CD4-positive, alpha-beta T cell (primary cell): ENCODE measurements around the gene HK1. TPM values are rescaled to one million over a fixed set of nuclear protein-coding genes. Genes with fewer than 3 reads are reported as not detected.
A peak's percentile ranks its signal among the peaks of the same experiment; 100 is the strongest.

Experiments
- ATAC-seq: fragments of 200-7000 bp; cut with Tn5 transposase; one replicate; pipeline ENCODE4 v1.10.0; 2022; ENCODE audit warnings: mild to moderate bottlenecking; ENCODE audit not compliant: poor library complexity
- CTCF ChIA-PET: fragments of 350-600 bp; sonication (Branson Sonifier 250); formaldehyde crosslinking; loops from one replicate; lab custom pipeline; 2021; ENCODE audit warnings: antibody characterized with exemption, inconsistent platforms; lab: Charles Lee
- POLR2A ChIA-PET: fragments of 350-600 bp; sonication (Branson Sonifier 250); formaldehyde crosslinking; loops from one replicate; lab custom pipeline; 2021; ENCODE audit warnings: antibody characterized with exemption, inconsistent platforms; lab: Charles Lee
- DNase-seq, 14 experiments: peaks; one replicate each; pipeline ENCODE4 v3.0.0-alpha.2; 2013 to 2020; ENCODE audit warnings: mixed read lengths in 2 of 14
- H3K27ac ChIP-seq, 2 donors: one replicate each; pipeline versions ENCODE4 v1.5.1 to v1.7.0; 2013; ENCODE audit warnings: low read length in 2 of 2, low read depth in 1 of 2, mild to moderate bottlenecking in 1 of 2
- H3K27me3 ChIP-seq, 2 experiments: 1 replicate in 1 of 2; 2 replicates in 1 of 2; pipeline versions ENCODE4 v1.6.1 to v1.7.0; 2013; ENCODE audit warnings: low read length in 2 of 2, control low read depth in 1 of 2, mild to moderate bottlenecking in 1 of 2, moderate library complexity in 1 of 2; ENCODE audit not compliant: insufficient read depth in 2 of 2, control insufficient read depth in 1 of 2
- H3K36me3 ChIP-seq: one replicate; pipeline ENCODE4 v1.6.1; 2013; ENCODE audit warnings: low read length, control low read depth; ENCODE audit not compliant: insufficient read depth
- H3K4me1 ChIP-seq: one replicate; pipeline ENCODE4 v1.6.1; 2013; ENCODE audit warnings: low read length, control low read depth; ENCODE audit not compliant: insufficient read depth
- H3K4me3 ChIP-seq: one replicate; pipeline ENCODE4 v1.5.1; 2013; ENCODE audit warnings: mild to moderate bottlenecking, low read length, moderate library complexity
- H3K9me3 ChIP-seq, 2 experiments: 1 replicate in 1 of 2; 2 replicates in 1 of 2; pipeline versions ENCODE4 v1.6.1 to v1.7.0; 2013; ENCODE audit warnings: low read length in 2 of 2, mild to moderate bottlenecking in 2 of 2, control low read depth in 1 of 2, moderate library complexity in 1 of 2; ENCODE audit not compliant: control insufficient read depth in 1 of 2, insufficient read depth in 1 of 2
- H3K27ac Mint-ChIP-seq: one replicate; pipeline ENCODE4 v1.8.0; 2020; ENCODE audit warnings: mixed read lengths
- H3K27me3 Mint-ChIP-seq: one replicate; pipeline ENCODE4 v1.8.0; 2021; ENCODE audit warnings: mixed read lengths
- H3K36me3 Mint-ChIP-seq: one replicate; pipeline ENCODE4 v1.8.0; 2021; ENCODE audit warnings: low read depth, mixed read lengths
- H3K4me1 Mint-ChIP-seq: one replicate; pipeline ENCODE4 v1.8.0; 2021; ENCODE audit warnings: low read depth, mixed read lengths
- H3K4me3 Mint-ChIP-seq: one replicate; pipeline ENCODE4 v1.8.0; 2020; ENCODE audit warnings: mild to moderate bottlenecking, mixed read lengths
- H3K9me3 Mint-ChIP-seq: one replicate; pipeline ENCODE4 v1.8.0; 2020; ENCODE audit warnings: mixed read lengths
- intact Hi-C, 2 experiments: fragments of 100-400 bp; cut with DNase I in 1 of 2; cut with micrococcal nuclease in 1 of 2; formaldehyde crosslinking; loops; one replicate each; pipeline versions ENCODE4 v1.15.1 to v1.9.0; 2023 to 2025; cut with DNase I, micrococcal nuclease
- total RNA-seq, 174 experiments: library from RNA in 2 of 174; stranded (reverse) in 2 of 174; gene quantifications; one replicate each; pipeline ENCODE4 v1.2.3 and lab custom pipeline; 2021 to 2026
- TF ChIP-seq, protein P1 (sequence below): fragments of 200-600 bp; IDR thresholded peaks from one replicate; pipeline ENCODE4 v1.8.0; 2022; ENCODE audit warnings: antibody characterized with exemption, mild to moderate bottlenecking

The HK1 gene
- total RNA-seq, 2 experiments from 2014 or later: 45.6 to 48.1 TPM

DNA sequence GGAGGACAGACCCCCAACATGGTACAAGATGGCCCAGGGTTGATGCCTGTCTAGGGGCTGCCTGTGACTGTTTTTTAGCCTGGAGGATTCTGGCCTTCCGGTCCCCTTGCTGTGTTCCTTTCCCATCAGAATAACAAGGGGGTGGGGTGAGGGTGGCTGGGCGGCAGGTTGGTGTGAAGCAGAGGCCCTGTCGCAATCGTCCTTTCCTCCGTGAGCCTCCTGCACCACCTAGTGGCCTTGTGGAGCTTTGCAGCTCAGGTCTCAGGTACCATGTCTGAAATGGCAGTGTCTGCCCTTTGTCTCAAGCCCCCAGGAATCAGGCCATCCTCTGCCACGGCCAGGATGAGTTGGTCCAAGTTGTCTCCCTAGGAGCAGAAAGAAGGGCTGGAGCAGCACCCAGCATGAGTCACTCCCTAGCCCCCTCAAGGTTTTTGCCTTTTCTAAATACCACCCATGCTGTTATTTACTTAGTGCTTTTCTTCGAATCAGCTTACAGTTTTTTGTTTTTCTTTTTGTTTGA is 114.2 kb downstream of the HK1 start:
- peaks cover 14% of the 10 kb centered on the region for H3K4me1 ChIP-seq
- DNase-seq (peak; percentile 73 to 91 (median 78)), ATAC-seq (peak; percentile 100)
- Mint-ChIP-seq H3K27ac (peak overlapping the region; percentile 64), H3K27me3 (no peaks in the 10 kb centered on the region), H3K4me1 (peaks cover 25% of the 10 kb centered on the region), H3K36me3 (peaks cover 76% of the 10 kb centered on the region), H3K9me3 (no peaks in the 10 kb centered on the region), H3K4me3 (no peak overlapping the region)
- no peak overlapping the region for H3K4me3 ChIP-seq
- intact Hi-C loops: loop anchor here (1.0 to 5.0 kb wide), 2 partner anchors 155 to 390 kb away; no protein-coding TSS in a partner anchor
- H3K36me3 ChIP-seq: peaks cover 63% of the 10 kb centered on the region
- POLR2A ChIA-PET: interaction anchor here (0.6 to 1.7 kb wide), 8 partner anchors 15 to 241 kb away, joined by 3 to 11 read pairs (median 4); no protein-coding TSS in a partner anchor
- no peaks in the 10 kb centered on the region for H3K9me3 ChIP-seq
- CTCF ChIA-PET: interaction anchor here (0.5 to 4.6 kb wide), 14 partner anchors 9 to 387 kb away, joined by 3 to 48 read pairs (median 4); no protein-coding TSS in a partner anchor
- TF ChIP-seq, protein P1, sequence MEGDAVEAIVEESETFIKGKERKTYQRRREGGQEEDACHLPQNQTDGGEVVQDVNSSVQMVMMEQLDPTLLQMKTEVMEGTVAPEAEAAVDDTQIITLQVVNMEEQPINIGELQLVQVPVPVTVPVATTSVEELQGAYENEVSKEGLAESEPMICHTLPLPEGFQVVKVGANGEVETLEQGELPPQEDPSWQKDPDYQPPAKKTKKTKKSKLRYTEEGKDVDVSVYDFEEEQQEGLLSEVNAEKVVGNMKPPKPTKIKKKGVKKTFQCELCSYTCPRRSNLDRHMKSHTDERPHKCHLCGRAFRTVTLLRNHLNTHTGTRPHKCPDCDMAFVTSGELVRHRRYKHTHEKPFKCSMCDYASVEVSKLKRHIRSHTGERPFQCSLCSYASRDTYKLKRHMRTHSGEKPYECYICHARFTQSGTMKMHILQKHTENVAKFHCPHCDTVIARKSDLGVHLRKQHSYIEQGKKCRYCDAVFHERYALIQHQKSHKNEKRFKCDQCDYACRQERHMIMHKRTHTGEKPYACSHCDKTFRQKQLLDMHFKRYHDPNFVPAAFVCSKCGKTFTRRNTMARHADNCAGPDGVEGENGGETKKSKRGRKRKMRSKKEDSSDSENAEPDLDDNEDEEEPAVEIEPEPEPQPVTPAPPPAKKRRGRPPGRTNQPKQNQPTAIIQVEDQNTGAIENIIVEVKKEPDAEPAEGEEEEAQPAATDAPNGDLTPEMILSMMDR: peak; percentile 83
- H3K27me3 ChIP-seq: no peaks in the 10 kb centered on the region
- no peak overlapping the region for H3K27ac ChIP-seq

DNA sequence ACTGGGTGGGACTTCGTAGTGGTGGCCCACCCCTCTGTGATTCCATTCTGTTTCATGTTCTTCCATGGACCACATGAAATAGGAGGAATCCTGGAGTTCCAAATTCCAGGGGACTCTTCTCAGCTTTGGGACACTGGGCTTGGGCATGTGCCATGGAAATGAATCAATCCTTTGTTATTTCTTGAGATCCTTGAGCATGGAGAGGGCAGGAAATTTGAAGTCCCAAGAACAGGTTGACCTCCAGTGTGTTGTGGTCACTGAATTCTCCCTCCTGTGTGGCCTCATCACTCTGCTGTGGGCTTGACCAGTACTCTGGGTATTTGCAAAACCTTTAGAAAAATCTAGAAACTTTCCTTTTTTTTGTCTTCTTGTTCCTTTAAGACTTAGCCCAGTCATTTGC is 115.7 kb downstream of the HK1 start:
- ATAC-seq (no peak), DNase-seq (no peak)
- H3K9me3 ChIP-seq: no peaks in the 10 kb centered on the region
- no peak overlapping the region for H3K4me3 Mint-ChIP-seq
- POLR2A ChIA-PET: no interaction called here
- no peaks in the 10 kb centered on the region for H3K27me3 Mint-ChIP-seq
- H3K27me3 ChIP-seq: no peaks in the 10 kb centered on the region
- H3K27ac ChIP-seq: no peak overlapping the region
- peaks cover 61% of the 10 kb centered on the region for H3K36me3 ChIP-seq
- intact Hi-C loops: loop anchor here in 1 of 2 experiments (5.0 kb wide), 1 partner anchor 392 kb away; no protein-coding TSS in a partner anchor
- TF ChIP-seq, protein P1: no peak
- H3K9me3 Mint-ChIP-seq: no peaks in the 10 kb centered on the region
- CTCF ChIA-PET: interaction anchor here (1.5 to 4.6 kb wide), 2 partner anchors 10 to 157 kb away, joined by 4 to 48 read pairs; no protein-coding TSS in a partner anchor
- peaks cover 14% of the 10 kb centered on the region for H3K4me1 ChIP-seq
- H3K27ac Mint-ChIP-seq: no peak overlapping the region
- H3K4me1 Mint-ChIP-seq: peaks cover 24% of the 10 kb centered on the region
- peaks cover 75% of the 10 kb centered on the region for H3K36me3 Mint-ChIP-seq
- H3K4me3 ChIP-seq: no peak overlapping the region

DNA sequence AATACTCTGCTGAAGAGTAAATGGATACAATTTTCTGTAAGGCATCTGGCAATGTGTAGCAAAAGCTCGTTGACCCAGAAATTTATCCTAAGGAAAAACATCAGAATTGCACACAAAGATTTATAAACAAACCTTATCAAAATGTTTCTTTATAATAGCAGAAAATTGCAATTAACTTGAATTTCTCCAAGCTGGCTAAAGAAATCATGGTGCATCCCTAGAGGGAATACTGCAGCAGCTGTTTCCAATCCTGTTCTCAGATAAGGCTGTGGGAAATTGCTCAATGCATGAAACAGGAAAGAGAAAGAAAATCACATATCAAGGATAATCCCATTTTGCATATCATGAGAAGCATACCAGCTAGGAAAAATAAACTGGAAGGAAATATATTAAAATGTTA is 119.7 kb downstream of the HK1 start:
- peaks cover 75% of the 10 kb centered on the region for H3K36me3 ChIP-seq

More for the DNA sequence above, 119.7 kb downstream of the HK1 start:
- Mint-ChIP-seq H3K36me3 (peaks cover 79% of the 10 kb centered on the region), H3K9me3 (no peaks in the 10 kb centered on the region), H3K4me1 (no peaks in the 10 kb centered on the region), H3K4me3 (no peak overlapping the region), H3K27ac (no peak overlapping the region), H3K27me3 (no peaks in the 10 kb centered on the region)
- no peaks in the 10 kb centered on the region for H3K9me3 ChIP-seq
- H3K27ac ChIP-seq: no peak overlapping the region
- H3K4me3 ChIP-seq: no peak overlapping the region
- no peaks in the 10 kb centered on the region for H3K4me1 ChIP-seq
- TF ChIP-seq, protein P1: no peak
- POLR2A ChIA-PET: no interaction called here
- ATAC-seq (no peak), DNase-seq (no peak)
- intact Hi-C loops: no loop called here
- CTCF ChIA-PET: interaction anchor here (0.6 to 2.4 kb wide), 2 partner anchors 10 to 183 kb away, joined by 3 to 5 read pairs; no protein-coding TSS in a partner anchor
- no peaks in the 10 kb centered on the region for H3K27me3 ChIP-seq
